Memory B cell (primary cell): ENCODE measurements around the gene LRRC10.

Source experiments
- ATAC-seq: fragments of 150-1000 bp; cut with Tn5 transposase; 2 replicates; pipeline ENCODE4 v1.10.0; 2021; ENCODE audit warnings: low read depth, mild to moderate bottlenecking, moderate library complexity
- DNase-seq, 2 donors: peaks; one replicate each; pipeline ENCODE4 v3.0.0; 2022; ENCODE audit warnings: low spot score in 2 of 2
- H3K27ac Mint-ChIP-seq: one replicate; pipeline ENCODE4 v1.8.0; 2022; ENCODE audit warnings: mild to moderate bottlenecking, moderate library complexity, mixed read lengths
- H3K27me3 Mint-ChIP-seq: one replicate; pipeline ENCODE4 v1.8.0; 2022; ENCODE audit warnings: mixed read lengths
- H3K36me3 Mint-ChIP-seq: one replicate; pipeline ENCODE4 v1.8.0; 2022; ENCODE audit warnings: mild to moderate bottlenecking, mixed read lengths
- H3K4me1 Mint-ChIP-seq: one replicate; pipeline ENCODE4 v1.8.0; 2022; ENCODE audit warnings: mixed read lengths
- H3K4me3 Mint-ChIP-seq: one replicate; pipeline ENCODE4 v1.8.0; 2022; ENCODE audit warnings: mild to moderate bottlenecking, moderate library complexity, mixed read lengths
- H3K9me3 Mint-ChIP-seq: one replicate; pipeline ENCODE4 v1.8.0; 2022; ENCODE audit warnings: mixed read lengths

The LRRC10 gene

GRCh38 chr12:69610729-69611128 lies at the start of gene LRRC10:
LRRC10 (minus strand) TSS chr12:69610907; CDS start chr12:69610838, 69 bp downstream.
- no peak within 1 kb of the TSS for H3K4me3 Mint-ChIP-seq
- DNase-seq = no peak
- H3K9me3 Mint-ChIP-seq = no peaks in the 10 kb centered on the region
- ATAC-seq = no peak
- H3K27ac Mint-ChIP-seq = no peak within 1 kb of the TSS
- peaks cover 2% of the 10 kb centered on the region for H3K27me3 Mint-ChIP-seq
- H3K36me3 Mint-ChIP-seq = no peaks in the 10 kb centered on the region
- peaks cover under 1% of the 10 kb centered on the region for H3K4me1 Mint-ChIP-seq

- Mint-ChIP-seq H3K27me3 (peaks cover 2% of the 10 kb centered on the region), H3K9me3 (no peaks in the 10 kb centered on the region), H3K36me3 (no peaks in the 10 kb centered on the region), H3K4me1 (no peaks in the 10 kb centered on the region), H3K4me3 (no peak overlapping the region), H3K27ac (no peak overlapping the region)
- no peak for DNase-seq
- no peak for ATAC-seq
Measured at GRCh38 chr12:69660164-69660863, 49.6 kb upstream of the LRRC10 start.

- Mint-ChIP-seq H3K27me3 (peaks cover 2% of the 10 kb centered on the region), H3K4me3 (no peak overlapping the region), H3K4me1 (no peaks in the 10 kb centered on the region), H3K9me3 (no peaks in the 10 kb centered on the region), H3K36me3 (no peaks in the 10 kb centered on the region), H3K27ac (no peak overlapping the region)
- DNase-seq (no peak), ATAC-seq (no peak)
Measured at GRCh38 chr12:69658203-69658602, 47.5 kb upstream of the LRRC10 start.

GRCh38 chr12:69657376-69658137 lies 46.9 kb upstream of the LRRC10 start:
- Mint-ChIP-seq H3K27me3 (peaks cover 2% of the 10 kb centered on the region), H3K4me1 (no peaks in the 10 kb centered on the region), H3K36me3 (no peaks in the 10 kb centered on the region), H3K9me3 (no peaks in the 10 kb centered on the region), H3K4me3 (no peak overlapping the region), H3K27ac (no peak overlapping the region)
- ATAC-seq = no peak
- DNase-seq = no peak

- Mint-ChIP-seq H3K27me3 (peaks cover 2% of the 10 kb centered on the region), H3K4me3 (no peak overlapping the region), H3K27ac (no peak overlapping the region), H3K4me1 (no peaks in the 10 kb centered on the region), H3K9me3 (no peaks in the 10 kb centered on the region), H3K36me3 (no peaks in the 10 kb centered on the region)
- no peak for DNase-seq
- ATAC-seq = no peak
Measured at GRCh38 chr12:69655616-69656340, 45.1 kb upstream of the LRRC10 start.

GRCh38 chr12:69653703-69654102 lies 43.0 kb upstream of the LRRC10 start:
- Mint-ChIP-seq H3K4me3 (no peak overlapping the region), H3K27ac (no peak overlapping the region), H3K27me3 (peaks cover 5% of the 10 kb centered on the region), H3K36me3 (no peaks in the 10 kb centered on the region), H3K9me3 (no peaks in the 10 kb centered on the region), H3K4me1 (no peaks in the 10 kb centered on the region)
- ATAC-seq (no peak), DNase-seq (no peak)

GRCh38 chr12:69651922-69652321 lies 41.2 kb upstream of the LRRC10 start:
- Mint-ChIP-seq H3K9me3 (no peaks in the 10 kb centered on the region), H3K27me3 (peaks cover 11% of the 10 kb centered on the region), H3K27ac (no peak overlapping the region), H3K4me3 (no peak overlapping the region), H3K4me1 (no peaks in the 10 kb centered on the region), H3K36me3 (no peaks in the 10 kb centered on the region)
- DNase-seq (no peak), ATAC-seq (no peak)

- no peak for DNase-seq
- Mint-ChIP-seq H3K27me3 (peaks cover 12% of the 10 kb centered on the region), H3K9me3 (no peaks in the 10 kb centered on the region), H3K4me1 (no peaks in the 10 kb centered on the region), H3K4me3 (no peak overlapping the region), H3K27ac (no peak overlapping the region), H3K36me3 (no peaks in the 10 kb centered on the region)
- no peak for ATAC-seq
Measured at GRCh38 chr12:69649529-69649928, 38.8 kb upstream of the LRRC10 start.

- no peak for ATAC-seq
- DNase-seq = no peak
- peaks cover 12% of the 10 kb centered on the region for H3K27me3 Mint-ChIP-seq
- no peaks in the 10 kb centered on the region for H3K9me3 Mint-ChIP-seq
- H3K27ac Mint-ChIP-seq = no peak overlapping the region
- H3K36me3 Mint-ChIP-seq = no peaks in the 10 kb centered on the region
- no peak overlapping the region for H3K4me3 Mint-ChIP-seq
- H3K4me1 Mint-ChIP-seq = no peaks in the 10 kb centered on the region
Measured at GRCh38 chr12:69648476-69648875, 37.8 kb upstream of the LRRC10 start.

- DNase-seq = no peak
- Mint-ChIP-seq H3K27me3 (peaks cover 14% of the 10 kb centered on the region), H3K4me3 (no peak overlapping the region), H3K4me1 (no peaks in the 10 kb centered on the region), H3K27ac (no peak overlapping the region), H3K36me3 (no peaks in the 10 kb centered on the region), H3K9me3 (no peaks in the 10 kb centered on the region)
- ATAC-seq = no peak
Measured at GRCh38 chr12:69647178-69647577, 36.5 kb upstream of the LRRC10 start.

GRCh38 chr12:69645031-69645430 lies 34.3 kb upstream of the LRRC10 start:
- Mint-ChIP-seq H3K36me3 (no peaks in the 10 kb centered on the region), H3K9me3 (no peaks in the 10 kb centered on the region), H3K27me3 (peaks cover 11% of the 10 kb centered on the region), H3K27ac (no peak overlapping the region), H3K4me1 (no peaks in the 10 kb centered on the region), H3K4me3 (no peak overlapping the region)
- DNase-seq (no peak), ATAC-seq (no peak)

GRCh38 chr12:69644511-69644910 lies 33.8 kb upstream of the LRRC10 start:
- ATAC-seq = no peak
- DNase-seq = no peak
- H3K27me3 Mint-ChIP-seq = peaks cover 10% of the 10 kb centered on the region
- peaks cover 1% of the 10 kb centered on the region for H3K4me1 Mint-ChIP-seq
- no peaks in the 10 kb centered on the region for H3K36me3 Mint-ChIP-seq
- H3K9me3 Mint-ChIP-seq = no peaks in the 10 kb centered on the region
- H3K4me3 Mint-ChIP-seq = no peak overlapping the region
- H3K27ac Mint-ChIP-seq = no peak overlapping the region

- no peaks in the 10 kb centered on the region for H3K9me3 Mint-ChIP-seq
- no peak overlapping the region for H3K27ac Mint-ChIP-seq
- no peak for DNase-seq
- H3K4me3 Mint-ChIP-seq = no peak overlapping the region
- peaks cover 2% of the 10 kb centered on the region for H3K4me1 Mint-ChIP-seq
- H3K27me3 Mint-ChIP-seq = peaks cover 7% of the 10 kb centered on the region
- H3K36me3 Mint-ChIP-seq = no peaks in the 10 kb centered on the region
- no peak for ATAC-seq
Measured at GRCh38 chr12:69642531-69642930, 31.8 kb upstream of the LRRC10 start.

GRCh38 chr12:69641546-69641945 lies 30.8 kb upstream of the LRRC10 start:
- no peak for ATAC-seq
- Mint-ChIP-seq H3K27ac (no peak overlapping the region), H3K36me3 (no peaks in the 10 kb centered on the region), H3K27me3 (peaks cover 5% of the 10 kb centered on the region), H3K4me3 (no peak overlapping the region), H3K9me3 (no peaks in the 10 kb centered on the region), H3K4me1 (peaks cover 2% of the 10 kb centered on the region)
- DNase-seq = no peak
